Inferior parietal cortex (tissue), 1 donor: ENCODE measurements around the gene PCBP2.

Source experiments
- DNase-seq: peaks from one replicate; pipeline ENCODE4 v3.0.0-alpha.2; 2016; ENCODE audit errors: extremely low spot score

The PCBP2 gene

GRCh38 chr12:53493610-53494391 is 41.9 kb downstream of the PCBP2 start:
- DNase-seq, result no peak

GRCh38 chr12:53495903-53496751 is 44.2 kb downstream of the PCBP2 start:
- no peak for DNase-seq

- no peak for DNase-seq
These were observed 44.8 kb downstream of the PCBP2 start for GRCh38 chr12:53496752-53497032.

- no peak for DNase-seq
These were observed 45.6 kb downstream of the PCBP2 start for GRCh38 chr12:53497461-53497860.

- no peak for DNase-seq
These were observed 46.3 kb downstream of the PCBP2 start for GRCh38 chr12:53498235-53498630.

- peak; percentile 55 for DNase-seq
These were observed 47.6 kb downstream of the PCBP2 start, which contains the start of gene MAP3K12 for GRCh38 chr12:53499266-53500141. Gene MAP3K12 (minus strand): TSS chr12:53499458. CDS start chr12:53487391, 12,067 bp downstream.

GRCh38 chr12:53500142-53500775 is 48.4 kb downstream of the PCBP2 start:
- DNase-seq, result no peak

- DNase-seq, result peak; percentile 99
These were observed 49.1 kb downstream of the PCBP2 start, which contains the start of gene TARBP2 for GRCh38 chr12:53500776-53501614. Gene TARBP2 (plus strand): TSS chr12:53501283. CDS start chr12:53501409, 126 bp downstream.

- DNase-seq, result no peak
These were observed 49.8 kb downstream of the PCBP2 start for GRCh38 chr12:53501615-53502181.

GRCh38 chr12:53502331-53502730 is 50.4 kb downstream of the PCBP2 start:
- DNase-seq, result no peak

GRCh38 chr12:53502983-53503728 is 51.3 kb downstream of the PCBP2 start:
- DNase-seq, result no peak

GRCh38 chr12:53504004-53504920 is 52.4 kb downstream of the PCBP2 start:
- DNase-seq, result no peak

- no peak for DNase-seq
These were observed 53.2 kb downstream of the PCBP2 start for GRCh38 chr12:53505086-53505485.

- DNase-seq, result no peak
These were observed 53.9 kb downstream of the PCBP2 start for GRCh38 chr12:53505555-53506449.

GRCh38 chr12:53506450-53506785 is 54.5 kb downstream of the PCBP2 start:
- DNase-seq, result no peak

GRCh38 chr12:53506881-53507602 is 55.1 kb downstream of the PCBP2 start, which contains the start of gene NPFF:
Gene NPFF (minus strand): TSS chr12:53507484. CDS start chr12:53507474, 10 bp downstream.
- DNase-seq, result no peak

GRCh38 chr12:53507603-53507885 is 55.6 kb downstream of the PCBP2 start:
- no peak for DNase-seq
